ENCODE data around the gene ARHGAP1.

The ARHGAP1 gene

DNA sequence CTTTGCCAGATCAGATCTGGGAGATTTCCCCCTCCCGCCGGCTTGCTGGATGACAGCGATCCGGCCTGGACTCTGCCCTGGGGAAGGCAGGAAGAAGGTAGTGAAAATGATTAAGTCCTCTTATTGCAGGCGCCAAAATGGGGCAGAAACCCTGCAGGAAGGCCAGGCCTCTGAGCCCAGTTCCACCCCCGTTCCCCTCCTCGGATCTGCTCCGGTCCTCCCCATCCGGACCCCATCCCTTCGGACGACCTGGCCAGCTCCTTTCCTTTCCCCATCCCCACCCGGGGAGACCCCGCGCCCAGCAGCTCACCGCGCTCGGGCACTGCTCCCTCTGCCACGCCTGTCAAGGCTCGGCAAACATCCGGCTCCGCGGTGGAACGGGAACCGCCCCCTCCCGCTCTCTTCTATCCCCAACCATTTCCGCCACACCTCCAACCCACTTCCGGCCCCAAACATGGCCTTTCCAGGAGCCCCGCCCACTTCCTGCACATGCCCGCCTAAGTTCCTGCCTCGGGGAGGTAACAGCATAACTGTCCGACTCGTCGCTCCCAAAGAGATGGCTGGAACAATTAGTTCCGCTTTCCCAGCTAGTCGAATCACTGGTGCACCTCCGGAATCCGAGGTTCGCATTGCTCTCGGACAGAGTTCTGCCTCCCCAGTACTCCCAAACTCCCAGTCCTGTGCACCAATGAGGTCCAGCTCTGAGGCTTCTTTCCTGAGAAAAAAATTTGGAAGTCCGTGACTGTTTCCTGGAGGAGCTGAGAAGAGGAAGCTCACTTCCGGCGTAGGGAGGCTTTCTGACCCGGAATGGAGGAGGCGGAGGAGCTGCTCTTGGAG, at the start of gene ARHGAP1, which contains the start of gene ZNF408:
Gene ARHGAP1 (minus strand): TSS at position 379 of the 837 bp plus-strand sequence. CDS start 4,512 bp downstream, outside the sequence.
Gene ZNF408 (plus strand): TSS at position 791 of the 837 bp plus-strand sequence. CDS start 17 bp downstream, at position 808.
- Histone ChIP-seq H3K27ac (peak within 1 kb of the TSS; percentile 88 to 100 (median 95)), H3K4me3 (peak within 1 kb of the TSS; percentile 77 to 97 (median 90))

DNA sequence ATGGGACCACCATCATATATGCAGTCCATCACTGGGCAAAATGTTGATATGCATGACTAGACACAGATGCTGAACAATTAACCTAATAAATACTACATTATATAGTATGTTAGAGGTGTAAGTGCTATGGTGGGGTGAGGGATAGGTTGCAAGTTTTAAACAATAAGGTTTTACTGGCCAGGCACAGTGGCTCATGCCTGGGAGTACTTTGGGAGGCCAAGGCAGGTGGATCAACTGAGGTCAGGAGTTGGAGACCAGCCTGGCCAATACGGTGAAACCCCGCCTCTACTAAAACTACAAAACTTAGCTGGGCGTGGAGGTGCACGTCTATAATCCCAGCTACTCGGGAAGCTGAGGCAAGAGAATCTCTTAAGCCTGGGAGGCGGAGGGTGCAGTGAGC, 46.7 kb upstream of the ARHGAP1 start:
- Histone ChIP-seq H3K27ac (no peak overlapping the region), H3K4me3 (no peak overlapping the region)

DNA sequence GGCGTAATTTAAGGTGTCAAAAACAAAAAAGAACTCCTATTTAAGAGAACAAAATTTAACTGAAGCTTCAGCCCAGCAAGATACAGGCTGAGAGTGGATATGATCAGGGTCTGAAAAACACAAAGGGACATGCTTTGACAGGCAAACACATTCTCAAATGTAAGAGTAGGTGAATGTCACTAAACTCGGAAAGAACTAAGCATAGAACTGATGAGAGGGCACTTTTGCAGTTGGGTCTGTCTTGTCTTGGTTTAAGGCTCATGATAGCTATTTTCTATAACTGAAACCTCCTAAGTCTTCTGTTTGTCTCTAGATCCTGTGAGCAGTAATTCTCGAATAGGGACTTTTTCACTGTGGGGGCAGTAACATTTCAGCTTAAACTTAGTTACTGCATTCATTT, 45.6 kb upstream of the ARHGAP1 start:
- H3K4me3 ChIP-seq, result no peak overlapping the region

DNA sequence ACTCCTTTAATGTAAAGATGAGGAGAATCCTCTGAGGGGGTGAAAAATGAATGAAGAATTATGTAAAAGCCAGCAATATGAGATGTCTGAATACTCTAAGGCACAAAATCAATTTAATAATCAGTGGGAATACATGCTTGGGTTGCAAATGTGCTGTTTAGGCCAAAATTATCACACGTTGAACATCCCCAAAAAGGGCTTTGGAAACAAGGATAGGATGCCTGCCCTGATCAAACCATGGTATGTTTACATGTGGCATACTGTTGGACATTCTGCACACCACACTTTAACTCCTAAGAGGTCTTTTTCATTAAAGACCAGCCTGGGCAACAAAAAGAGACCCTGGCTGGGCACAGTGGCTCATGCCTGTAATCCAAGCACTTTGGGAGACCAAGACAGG, 44.9 kb upstream of the ARHGAP1 start:
- no peak overlapping the region for H3K27ac ChIP-seq
- no peak overlapping the region for H3K4me3 ChIP-seq

More for the DNA sequence above, 45.6 kb upstream of the ARHGAP1 start:
- no peak overlapping the region for H3K27ac ChIP-seq

DNA sequence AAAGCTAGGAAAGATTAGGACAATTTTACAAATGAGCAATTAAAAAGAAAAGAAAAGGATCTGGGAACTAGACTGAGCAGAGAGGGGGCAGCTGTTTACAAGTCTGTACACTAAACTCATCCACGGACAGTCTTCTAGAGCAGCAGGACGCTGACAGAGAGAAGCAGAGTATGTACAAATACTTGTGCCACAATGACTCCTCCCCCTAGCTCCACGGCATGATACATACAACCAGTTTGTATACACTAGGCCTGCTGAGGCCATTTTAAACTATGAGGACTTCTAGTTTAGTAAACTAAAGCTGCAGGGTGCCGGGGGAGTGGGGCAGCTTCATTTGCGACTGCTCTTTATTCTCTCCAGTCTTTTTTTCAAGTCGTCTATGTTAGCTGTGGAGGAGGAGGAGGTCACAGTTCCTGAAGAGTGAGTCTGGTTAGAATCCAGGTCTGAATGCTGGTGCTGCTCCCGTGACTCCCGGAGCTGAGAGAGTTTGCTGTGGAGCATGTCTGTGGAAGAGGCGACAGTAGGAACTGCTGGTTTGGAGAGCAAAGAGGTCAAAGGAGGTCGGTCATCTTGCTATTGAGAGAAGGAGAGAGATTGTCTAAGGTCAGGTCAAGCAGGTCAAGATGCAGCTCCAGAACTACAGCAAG, 43.4 kb upstream of the ARHGAP1 start:
- Histone ChIP-seq H3K27ac (peak overlapping the region in 1 of 21 experiments; percentile 33), H3K4me3 (no peak overlapping the region)

DNA sequence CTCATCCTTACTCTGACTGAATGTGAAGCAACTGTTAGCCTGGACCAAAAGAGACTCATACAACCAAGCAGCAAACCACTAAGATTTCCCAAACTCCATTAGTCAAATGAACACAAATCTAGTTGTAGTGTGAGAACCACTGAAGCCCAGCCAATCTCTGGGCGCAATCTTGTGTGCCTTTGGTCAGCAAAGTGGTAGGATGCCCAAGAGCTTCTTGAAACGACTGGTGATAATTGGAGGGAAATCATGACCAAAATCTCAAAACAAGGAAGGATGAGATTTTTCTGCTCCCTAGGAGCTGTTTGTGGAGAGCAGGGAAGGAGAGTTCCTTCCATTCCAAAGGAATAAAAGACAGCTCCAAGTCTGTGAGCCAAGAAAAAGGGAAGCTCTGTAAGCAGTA, 42.6 kb upstream of the ARHGAP1 start:
- Histone ChIP-seq H3K4me3 (no peak overlapping the region), H3K27ac (peak overlapping the region in 2 of 21 experiments; percentile 28 to 33)

DNA sequence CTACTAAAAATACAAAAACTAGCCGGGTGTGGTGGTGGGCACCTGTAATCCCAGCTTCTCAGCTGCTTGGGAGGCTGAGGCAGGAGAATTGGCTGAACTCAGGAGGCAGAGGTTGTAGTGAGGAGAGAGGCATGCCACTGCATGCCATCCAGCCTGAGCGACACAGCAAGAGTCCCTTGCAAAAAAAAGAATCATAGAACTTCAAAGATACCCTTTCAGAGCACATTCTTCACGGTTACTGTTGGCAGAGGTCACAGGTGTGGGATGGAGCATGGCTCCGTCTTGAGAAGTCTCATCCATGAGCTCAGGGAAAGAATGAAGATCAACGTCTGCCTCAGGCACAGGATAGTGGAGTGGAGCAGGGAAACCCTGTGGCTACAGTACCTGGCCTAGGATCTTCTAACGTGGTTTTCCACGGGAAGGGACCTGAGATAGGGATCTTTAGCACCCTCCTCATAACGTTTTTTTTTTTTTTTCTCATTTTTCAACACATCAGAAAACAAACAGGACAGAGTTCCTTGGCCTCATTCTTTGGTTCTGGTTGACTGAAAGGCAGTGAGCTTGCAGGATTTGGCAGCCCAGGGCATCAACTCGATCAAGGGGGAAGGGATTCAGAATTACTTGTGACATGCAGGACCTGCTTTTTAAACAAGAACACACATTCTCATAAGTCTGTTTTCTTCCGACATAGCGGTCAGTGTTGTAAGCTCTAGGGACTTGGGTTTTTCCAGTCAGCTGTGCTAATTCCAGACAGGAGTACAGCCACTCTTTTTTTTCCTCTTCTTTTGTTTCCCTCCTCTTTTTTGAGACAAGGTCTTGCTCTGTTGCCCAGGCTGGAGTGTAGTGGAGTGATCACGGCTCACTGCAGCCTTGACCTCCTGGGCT, 41.4 kb upstream of the ARHGAP1 start:
- no peak overlapping the region for H3K4me3 ChIP-seq
- H3K27ac ChIP-seq, result peak overlapping the region in 3 of 21 experiments; percentile 4 to 28 (median 6)

DNA sequence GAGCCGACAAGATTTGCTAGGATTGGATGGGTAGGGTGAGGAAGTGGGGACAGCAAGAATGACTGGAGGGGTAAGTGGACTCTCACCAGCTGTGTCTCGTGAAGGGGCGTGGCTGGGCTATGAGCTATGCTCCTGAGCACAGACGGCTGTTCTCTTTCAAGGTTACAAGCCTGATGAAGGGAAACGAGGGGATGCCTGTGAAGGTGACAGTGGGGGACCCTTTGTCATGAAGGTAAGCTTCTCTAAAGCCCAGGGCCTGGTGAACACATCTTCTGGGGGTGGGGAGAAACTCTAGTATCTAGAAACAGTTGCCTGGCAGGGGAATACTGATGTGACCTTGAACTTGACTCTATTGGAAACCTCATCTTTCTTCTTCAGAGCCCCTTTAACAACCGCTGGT, 38.5 kb upstream of the ARHGAP1 start:
- no peak overlapping the region for H3K27ac ChIP-seq
- no peak overlapping the region for H3K4me3 ChIP-seq

DNA sequence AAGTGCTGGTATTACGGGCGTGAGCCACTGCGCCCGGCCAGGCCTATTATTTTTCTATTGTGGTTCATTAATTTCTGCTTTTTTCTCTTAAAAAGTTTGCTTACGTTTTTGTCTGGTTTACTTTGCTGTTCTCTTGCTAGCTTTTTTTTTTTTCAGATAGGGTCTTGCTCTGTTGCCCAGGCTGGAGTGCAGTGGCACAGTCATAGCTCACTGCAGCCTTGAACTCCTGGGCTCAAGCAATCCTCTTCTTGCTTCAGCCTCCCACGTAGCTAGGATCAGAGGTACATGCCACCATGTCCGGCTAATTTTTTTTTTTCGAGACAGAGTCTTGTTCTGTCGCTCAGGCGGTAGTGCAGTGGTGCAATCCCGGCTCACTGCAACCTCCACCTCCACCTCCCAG, 37.3 kb upstream of the ARHGAP1 start:
- no peak overlapping the region for H3K27ac ChIP-seq
- no peak overlapping the region for H3K4me3 ChIP-seq

DNA sequence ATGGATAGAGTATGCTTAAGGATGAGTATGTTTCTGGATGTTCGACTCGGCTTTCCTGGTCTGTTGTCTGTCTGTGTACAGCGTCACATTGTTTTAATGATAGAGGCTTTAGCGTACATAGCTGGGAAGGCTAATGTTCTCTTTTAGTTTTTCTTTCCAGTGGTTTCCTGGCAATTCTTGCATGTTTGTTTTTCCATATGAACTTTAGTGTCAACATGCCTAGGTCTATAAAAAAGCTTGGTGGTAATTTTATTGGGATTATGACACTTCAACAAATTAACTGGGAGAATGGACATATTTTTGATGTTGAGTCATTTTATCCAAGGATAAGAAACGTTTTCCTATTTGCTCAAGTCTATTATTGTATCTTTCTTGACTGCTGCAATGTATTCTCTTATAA, 36.2 kb upstream of the ARHGAP1 start:
- Histone ChIP-seq H3K4me3 (no peak overlapping the region), H3K27ac (no peak overlapping the region)

DNA sequence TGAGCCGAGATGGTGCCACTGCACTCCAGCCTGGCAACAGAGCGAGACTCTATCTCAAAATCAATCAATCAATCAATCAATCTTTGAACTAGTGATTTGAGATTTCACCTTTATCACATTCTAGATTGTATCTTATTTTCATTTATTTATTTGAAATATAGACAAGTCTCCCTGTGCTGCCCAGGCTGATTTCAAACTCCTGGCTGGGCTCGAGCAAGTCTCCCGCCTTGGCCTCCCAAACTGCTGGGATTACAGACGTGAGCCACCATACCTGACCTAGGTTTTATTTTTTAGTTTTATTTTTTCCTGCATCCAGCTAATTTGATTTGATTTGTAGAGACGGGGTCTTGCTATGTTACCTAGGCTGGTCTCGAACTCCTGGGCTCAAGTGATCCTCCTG, 35.7 kb upstream of the ARHGAP1 start:
- Histone ChIP-seq H3K27ac (no peak overlapping the region), H3K4me3 (no peak overlapping the region)

DNA sequence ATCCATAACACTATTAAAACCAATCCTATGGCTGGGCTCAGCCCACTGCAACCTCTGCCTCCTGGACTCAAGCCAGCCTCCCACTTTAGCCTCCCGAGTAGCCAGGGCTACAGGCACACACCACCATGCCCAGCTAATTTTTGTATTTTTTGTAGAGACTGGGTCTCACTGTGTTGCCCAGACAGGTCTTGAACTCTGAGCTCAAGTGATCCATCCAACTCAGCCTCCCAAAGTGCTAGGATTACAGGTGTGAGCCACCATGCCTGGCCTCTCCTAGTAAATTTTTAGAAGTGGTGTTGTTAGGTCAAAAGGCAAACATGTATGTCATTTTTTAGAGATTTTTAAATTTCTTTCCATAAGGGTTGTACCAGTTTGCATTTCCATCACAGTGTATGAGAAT, 32.8 kb upstream of the ARHGAP1 start:
- Histone ChIP-seq H3K4me3 (no peak overlapping the region), H3K27ac (no peak overlapping the region)

DNA sequence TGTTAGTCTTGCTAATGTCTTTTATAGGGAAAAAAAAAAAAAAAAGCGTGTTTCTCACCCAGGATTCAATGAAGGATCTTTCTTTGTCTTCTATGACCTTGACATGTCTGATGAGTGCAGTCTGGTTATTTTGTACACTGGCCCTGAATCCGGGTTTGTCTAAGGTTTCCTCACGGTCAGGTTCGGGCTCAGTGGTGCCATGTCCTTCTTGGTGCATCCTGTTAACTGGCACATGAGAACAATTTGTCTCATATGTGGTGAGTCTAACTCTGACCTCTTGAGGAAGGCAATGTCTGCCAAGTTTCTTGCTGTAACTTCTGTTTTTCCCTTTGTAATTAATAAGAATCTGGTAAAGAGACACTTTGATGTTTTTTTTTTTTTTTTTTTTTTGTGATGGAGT, 31.1 kb upstream of the ARHGAP1 start:
- H3K27ac ChIP-seq, result no peak overlapping the region
- H3K4me3 ChIP-seq, result no peak overlapping the region

DNA sequence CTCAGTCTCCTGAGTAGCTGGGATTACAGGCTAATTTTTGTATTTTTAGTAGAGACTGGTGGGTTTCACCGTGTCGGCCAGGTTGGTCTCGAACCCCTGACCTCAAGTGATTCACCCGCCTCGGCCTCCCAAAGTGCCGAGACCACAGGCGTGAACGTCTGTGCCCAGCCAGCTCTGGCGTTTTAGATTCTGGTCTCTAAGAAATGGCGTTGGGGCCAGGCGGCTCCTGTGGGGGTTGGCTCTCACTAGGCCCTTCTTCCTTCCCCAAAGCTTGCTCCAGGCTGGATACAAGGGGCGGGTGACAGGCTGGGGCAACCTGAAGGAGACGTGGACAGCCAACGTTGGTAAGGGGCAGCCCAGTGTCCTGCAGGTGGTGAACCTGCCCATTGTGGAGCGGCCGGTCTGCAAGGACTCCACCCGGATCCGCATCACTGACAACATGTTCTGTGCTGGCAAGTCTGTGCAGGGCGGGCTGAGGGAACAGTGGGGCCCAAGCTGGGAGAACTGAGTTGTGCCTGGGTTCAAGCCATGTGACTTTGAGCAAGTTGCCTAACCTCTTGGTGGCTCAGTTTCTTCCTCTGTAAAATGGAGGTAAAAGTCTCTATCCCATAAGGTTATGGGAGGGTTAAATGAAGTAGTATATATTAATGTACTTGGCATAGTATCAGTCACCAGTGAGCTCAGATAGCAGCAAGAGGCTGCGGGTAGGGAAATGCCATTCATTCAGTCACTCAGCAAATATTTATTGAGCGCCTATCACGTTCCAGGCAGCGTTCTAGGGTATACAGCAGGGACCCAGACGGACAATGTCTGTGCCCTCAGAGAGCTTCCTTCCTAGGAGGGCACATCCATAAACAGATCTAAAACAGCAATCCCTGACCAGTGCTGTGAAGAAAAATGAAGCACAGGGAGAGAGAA, 28.9 kb upstream of the ARHGAP1 start:
- no peak overlapping the region for H3K4me3 ChIP-seq

DNA sequence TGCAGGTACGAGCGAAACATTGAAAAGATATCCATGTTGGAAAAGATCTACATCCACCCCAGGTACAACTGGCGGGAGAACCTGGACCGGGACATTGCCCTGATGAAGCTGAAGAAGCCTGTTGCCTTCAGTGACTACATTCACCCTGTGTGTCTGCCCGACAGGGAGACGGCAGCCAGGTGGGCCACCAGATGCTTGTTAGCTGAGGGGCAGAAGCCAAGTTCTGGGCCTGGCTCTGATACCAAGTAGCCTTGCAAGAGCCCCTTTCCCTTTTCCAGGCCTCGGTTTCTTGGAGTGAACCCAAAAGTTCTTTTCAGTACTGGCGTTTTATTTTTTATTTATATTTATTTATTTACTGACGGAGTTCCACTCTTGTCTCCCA, 28.2 kb upstream of the ARHGAP1 start:
- no peak overlapping the region for H3K27ac ChIP-seq
- H3K4me3 ChIP-seq, result no peak overlapping the region

More for the DNA sequence above, 28.9 kb upstream of the ARHGAP1 start:
- no peak overlapping the region for H3K27ac ChIP-seq

DNA sequence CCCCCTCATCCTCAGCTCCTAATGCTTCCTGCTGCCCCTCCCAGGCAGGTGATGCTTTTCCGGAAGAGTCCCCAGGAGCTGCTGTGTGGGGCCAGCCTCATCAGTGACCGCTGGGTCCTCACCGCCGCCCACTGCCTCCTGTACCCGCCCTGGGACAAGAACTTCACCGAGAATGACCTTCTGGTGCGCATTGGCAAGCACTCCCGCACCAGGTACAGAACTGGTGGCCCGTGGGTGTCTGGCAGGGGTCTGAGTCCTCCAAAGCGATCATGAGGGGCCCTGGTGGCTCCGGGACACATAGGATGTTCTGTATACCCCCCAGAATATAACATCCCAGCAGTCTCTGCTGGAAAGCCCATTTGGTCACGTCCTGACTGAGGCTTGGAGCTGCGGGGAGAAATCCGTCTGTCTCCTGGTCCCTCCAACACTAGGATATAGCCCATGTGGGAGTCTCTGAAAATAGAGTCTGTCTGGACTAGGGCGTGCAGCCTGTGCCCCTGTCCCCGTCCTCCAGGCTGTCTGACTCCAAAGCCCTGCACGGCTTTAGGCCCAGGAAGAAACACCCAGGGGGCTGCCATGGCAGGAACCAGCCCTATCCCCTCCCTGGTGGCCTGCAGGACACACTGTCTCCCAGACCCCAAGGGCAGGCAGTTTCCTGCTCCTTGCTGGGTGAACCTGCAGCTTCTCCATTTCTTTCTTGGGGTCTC, 27.7 kb upstream of the ARHGAP1 start:
- Histone ChIP-seq H3K27ac (no peak overlapping the region), H3K4me3 (no peak overlapping the region)

DNA sequence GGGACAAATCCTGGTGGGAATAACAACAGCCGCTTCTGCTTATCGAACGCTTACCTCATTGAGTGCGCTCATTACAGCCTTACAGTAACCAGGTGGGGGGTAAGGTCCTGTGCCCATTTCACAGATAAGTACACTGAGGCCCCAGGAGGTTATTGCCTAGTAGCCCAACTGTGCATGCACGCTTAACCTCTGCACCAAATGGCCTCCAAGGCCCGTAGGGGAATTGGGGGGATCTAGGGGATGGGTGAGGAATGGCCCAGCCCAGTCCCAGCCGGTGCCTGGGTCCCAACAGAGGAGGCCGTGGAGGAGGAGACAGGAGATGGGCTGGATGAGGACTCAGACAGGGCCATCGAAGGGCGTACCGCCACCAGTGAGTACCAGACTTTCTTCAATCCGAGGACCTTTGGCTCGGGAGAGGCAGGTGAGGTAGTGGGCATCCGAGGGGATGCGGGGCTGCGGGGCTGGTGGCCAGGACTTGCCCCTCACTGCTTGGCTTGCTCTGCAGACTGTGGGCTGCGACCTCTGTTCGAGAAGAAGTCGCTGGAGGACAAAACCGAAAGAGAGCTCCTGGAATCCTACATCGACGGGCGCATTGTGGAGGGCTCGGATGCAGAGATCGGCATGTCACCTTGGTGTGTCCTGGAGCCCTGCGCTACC, 25.9 kb upstream of the ARHGAP1 start:
- no peak overlapping the region for H3K4me3 ChIP-seq
- no peak overlapping the region for H3K27ac ChIP-seq

Data from skin epidermis (tissue), 12 donors.